ENCODE results near the gene KSR1. TPM values are rescaled to one million over a fixed set of nuclear protein-coding genes. Genes with fewer than 3 reads are reported as not detected.

The KSR1 gene
- total and polyA plus RNA-seq, 2 experiments from 2014 or later, result 7.8 to 53.2 TPM

- H3K27ac Mint-ChIP-seq, result no peak overlapping the region
- ATAC-seq, result no peak
These were observed 46.5 kb downstream of the KSR1 start for GRCh38 chr17:27502526-27503324.

More at GRCh38 chr17:27502526-27503324, 46.5 kb downstream of the KSR1 start:
- Histone ChIP-seq H2AFZ (no peak overlapping the region), H3K4me3 (no peak overlapping the region), H3K79me2 (replicated peaks; ENCODE audit: insufficient read depth) (peaks cover 91% of the 10 kb centered on the region), H3K27me3 (ENCODE audit: insufficient read depth) (no peaks in the 10 kb centered on the region), H3K4me2 (no peak overlapping the region), H3K4me1 (ENCODE audit: insufficient read depth) (peaks cover 26% of the 10 kb centered on the region), H4K20me1 (replicated peaks; ENCODE audit: insufficient read depth) (no peaks in the 10 kb centered on the region; the same call in 1 of the 2 replicates), H3K27ac (ENCODE audit: low read depth) (no peak overlapping the region), H3F3A (replicated peaks; ENCODE audit: low read depth) (no peaks in the 10 kb centered on the region), H3K36me3 (ENCODE audit: insufficient read depth) (no peaks in the 10 kb centered on the region; the same call in 1 of the 2 replicates), H3K9me2 (ENCODE audit: insufficient read depth) (no peaks in the 10 kb centered on the region)
- no peak overlapping the region for H3K4me3 Mint-ChIP-seq
- no peak for DNase-seq (ENCODE audit: low spot score)
- peaks cover 33% of the 10 kb centered on the region for H3K4me1 Mint-ChIP-seq
- TF ChIP-seq ZNF462 (CRISPR knock-in tag; IDR thresholded peaks at IDR 0.05) (no peak), CTCF (conservative IDR thresholded peaks at IDR 0.05; ENCODE audit: low read depth in 2 of 2) (no peak), EZH2 (IDR thresholded peaks at IDR 0.05; ENCODE audit: low read depth, unreplicated experiment) (no peak), POLR2AphosphoS5 (IDR thresholded peaks at IDR 0.05; ENCODE audit: low read depth) (no peak), REST (IDR thresholded peaks at IDR 0.05; ENCODE audit: unreplicated experiment) (no peak), ETS1 (IDR thresholded peaks at IDR 0.05) (no peak), JUNB (IDR thresholded peaks at IDR 0.05; ENCODE audit: unreplicated experiment) (no peak), STAT1 (IDR thresholded peaks at IDR 0.05; ENCODE audit: unreplicated experiment) (no peak), EZH2phosphoT487 (IDR thresholded peaks at IDR 0.05; ENCODE audit: unreplicated experiment) (no peak), ZNF331 (CRISPR knock-in tag; IDR thresholded peaks at IDR 0.05; ENCODE audit: low read depth) (no peak), NANOG (IDR thresholded peaks at IDR 0.05; ENCODE audit: borderline replicate concordance) (no peak), CREB1 (CRISPR knock-in tag; IDR thresholded peaks at IDR 0.05; ENCODE audit: low read depth) (no peak), ZNF114 (CRISPR knock-in tag; IDR thresholded peaks at IDR 0.05) (no peak)
- H3K27me3 Mint-ChIP-seq (ENCODE audit: insufficient read depth, low read depth, poor library complexity), result peaks cover 11% of the 10 kb centered on the region
- H3K36me3 Mint-ChIP-seq (ENCODE audit: low read depth), result peaks cover 47% of the 10 kb centered on the region
- peaks cover 51% of the 10 kb centered on the region for H3K9me3 Mint-ChIP-seq
